ENCODE data around the gene LTK.

DNA sequence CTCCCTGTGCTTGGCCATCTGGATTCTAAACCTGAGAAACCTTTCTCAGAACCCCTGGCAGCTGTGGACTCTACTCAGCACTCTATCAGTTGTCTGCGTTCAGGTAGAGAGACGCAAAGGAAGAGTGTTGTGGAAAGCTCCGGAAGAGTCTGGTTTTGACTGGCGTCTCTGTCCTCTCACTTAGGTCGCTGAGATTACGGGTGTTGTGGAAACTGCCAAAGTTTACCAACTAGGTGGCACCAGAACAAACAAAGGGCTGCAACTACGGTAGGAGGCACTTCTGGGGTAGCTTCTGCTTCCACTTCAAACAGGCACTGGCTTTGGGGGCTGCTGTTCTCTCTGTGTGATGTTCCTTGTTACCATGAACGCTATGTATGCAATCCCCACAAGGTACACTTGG, 39.2 kb downstream of the LTK start:
- TF ChIP-seq POLR2A (IDR thresholded peaks at IDR 0.05; ENCODE audit: low read depth, low read length) (no peak), SPI1 (IDR thresholded peaks at IDR 0.05; ENCODE audit: low read depth, low read length) (no peak), POLR2AphosphoS5 (IDR thresholded peaks at IDR 0.05; ENCODE audit: low read depth, low read length) (no peak)

Measured in GM12891 (cell line).